HG02852 (cell line): Measurements from ENCODE around the gene KCNE3.
"Not testable (repeated sequence)": the region's sequence is repeated elsewhere in the genome, so short reads cannot be mapped to it uniquely, and the experiment has no call there.

Experiments
- ATAC-seq: cut with Tn5 transposase; IDR thresholded peaks from one replicate; pipeline ENCODE4 v1.9.1; 2021; ENCODE audit warnings: mild to moderate bottlenecking, moderate library complexity; ENCODE audit not compliant: unreplicated experiment

Gene KCNE3

DNA sequence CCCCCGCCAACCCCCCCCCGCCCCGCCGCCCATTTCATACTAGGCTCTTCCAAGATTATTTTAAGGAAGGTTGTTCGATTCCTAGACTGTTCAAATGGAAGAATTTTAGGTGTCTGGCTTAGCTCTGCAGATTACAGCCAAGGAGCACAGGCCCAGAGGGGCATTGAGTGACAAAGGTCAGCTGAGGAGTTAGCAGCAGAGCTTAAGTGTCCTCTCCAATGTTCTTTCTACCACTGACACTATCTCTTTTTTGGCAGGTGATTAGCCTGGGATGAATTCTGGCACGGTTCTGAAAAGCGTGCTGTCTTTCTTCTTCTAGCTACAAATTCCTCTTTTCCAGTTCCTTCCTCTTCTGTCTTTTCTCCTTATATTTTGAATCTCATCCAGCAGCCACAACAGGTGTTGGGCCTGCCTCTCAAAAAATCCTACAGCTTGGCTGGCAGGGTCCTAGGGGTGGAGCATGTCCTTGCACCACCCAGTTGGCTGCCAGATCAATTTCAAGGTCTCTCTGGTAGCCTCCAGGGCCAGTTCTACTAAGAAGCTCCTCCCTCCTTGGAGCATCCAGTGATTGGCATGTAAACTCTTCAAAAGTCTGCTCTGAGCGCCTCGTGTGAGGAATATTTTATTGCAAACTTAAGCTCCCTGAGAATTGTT lies 23.0 kb downstream of the KCNE3 start:
- no peak for ATAC-seq

DNA sequence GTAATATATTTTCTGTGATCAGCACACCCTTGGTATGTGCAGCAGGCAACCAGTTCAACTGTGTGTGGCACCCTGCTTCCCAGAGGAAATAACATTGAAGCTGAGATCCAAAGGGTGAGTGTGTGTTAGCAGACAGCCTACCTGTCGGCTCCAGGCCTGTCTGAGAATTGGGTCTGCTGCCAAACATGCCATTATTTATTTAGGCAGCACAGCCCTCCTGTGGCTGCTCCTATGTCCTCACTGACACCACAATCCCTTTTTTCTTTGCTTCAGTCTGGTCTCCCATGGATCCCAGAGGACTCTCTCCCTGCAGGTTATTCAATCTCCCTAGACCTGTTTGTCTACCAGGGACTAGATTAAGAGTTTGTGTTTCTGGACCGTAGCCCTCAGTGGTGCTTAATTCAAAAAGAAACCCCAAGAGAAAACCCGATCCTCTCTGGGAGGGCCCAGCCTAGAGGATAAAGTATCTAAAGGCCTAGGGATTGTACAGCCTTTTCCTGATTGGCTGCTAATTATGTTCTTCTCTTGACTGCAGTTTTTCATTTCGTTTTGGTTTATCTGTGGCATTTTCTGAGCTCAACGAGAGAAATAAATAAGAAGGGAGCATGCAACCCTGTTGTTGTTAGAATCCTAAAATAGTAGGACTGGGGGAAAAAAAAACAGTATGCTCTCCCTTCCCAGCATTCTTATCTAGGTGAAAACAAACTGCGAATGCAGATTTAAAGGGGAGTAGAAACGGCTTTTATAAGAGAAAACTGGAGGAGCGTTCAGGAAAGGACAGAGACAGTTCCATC lies 24.1 kb downstream of the KCNE3 start:
- ATAC-seq, result no peak

DNA sequence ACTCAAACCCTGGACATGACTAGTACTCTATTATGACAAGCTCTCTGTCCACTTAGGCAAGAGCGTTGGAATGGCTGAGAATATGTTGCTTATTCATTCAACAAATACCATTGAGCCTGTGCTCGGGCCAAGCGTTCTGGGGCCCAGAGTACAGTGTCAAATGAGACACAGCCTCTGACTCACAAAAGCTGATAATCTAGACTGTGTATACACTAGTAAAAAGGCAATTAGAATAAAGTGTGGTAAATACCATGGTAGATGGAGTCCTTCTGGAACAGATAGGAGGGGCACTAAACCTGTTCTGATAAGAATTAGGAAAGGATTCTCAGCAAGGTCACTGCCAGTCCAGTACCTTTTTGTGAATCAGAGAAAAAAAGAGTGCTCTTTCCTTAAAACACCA lies 24.7 kb downstream of the KCNE3 start:
- ATAC-seq, result no peak

DNA sequence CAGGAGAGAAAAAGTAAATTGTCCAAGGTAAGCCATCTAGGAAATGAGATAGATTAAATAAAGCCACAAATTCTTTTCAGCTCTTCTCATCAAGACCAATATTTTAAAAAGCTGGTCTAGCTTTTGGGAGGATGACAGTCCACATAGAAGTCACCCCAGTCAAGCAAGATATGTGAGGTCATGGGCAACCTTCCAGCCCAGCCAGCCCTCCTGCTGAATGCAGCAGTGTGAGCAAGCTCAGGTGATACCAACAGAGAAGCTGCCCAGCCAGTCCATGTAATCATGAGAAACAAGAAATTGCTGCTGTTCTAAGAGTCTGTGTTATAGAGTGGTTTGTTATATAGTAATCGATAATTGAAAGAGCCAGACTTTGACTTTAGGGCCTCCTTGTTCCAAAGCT lies 28.7 kb downstream of the KCNE3 start:
- no peak for ATAC-seq

DNA sequence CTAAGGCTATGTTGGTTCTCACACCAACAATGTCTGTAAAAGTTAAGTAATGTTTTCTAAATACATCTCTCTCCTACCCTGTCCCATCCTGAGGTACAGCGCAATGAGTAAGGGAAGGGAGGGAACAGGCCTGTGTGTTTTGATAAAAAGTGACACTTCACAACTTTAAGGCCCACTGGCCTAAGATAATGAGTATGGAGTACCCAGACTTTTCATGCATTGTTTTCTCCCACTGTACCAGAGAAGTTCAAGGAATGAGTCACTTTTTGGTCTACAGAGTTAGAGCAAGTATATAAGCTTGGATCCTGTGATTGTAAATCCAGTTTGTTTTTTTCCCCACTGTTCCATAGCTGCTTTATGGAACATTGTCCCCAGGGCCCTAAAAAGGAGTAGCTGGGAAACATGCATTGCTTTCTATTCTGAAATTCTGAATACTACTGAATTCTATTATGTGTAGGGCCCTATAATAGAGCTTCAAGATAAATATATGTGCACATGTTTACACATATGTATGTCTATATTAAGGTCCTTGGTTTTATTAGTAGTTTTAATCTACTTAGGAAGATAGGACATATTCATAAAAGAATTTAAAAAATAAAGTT lies 29.8 kb downstream of the KCNE3 start:
- no peak for ATAC-seq

DNA sequence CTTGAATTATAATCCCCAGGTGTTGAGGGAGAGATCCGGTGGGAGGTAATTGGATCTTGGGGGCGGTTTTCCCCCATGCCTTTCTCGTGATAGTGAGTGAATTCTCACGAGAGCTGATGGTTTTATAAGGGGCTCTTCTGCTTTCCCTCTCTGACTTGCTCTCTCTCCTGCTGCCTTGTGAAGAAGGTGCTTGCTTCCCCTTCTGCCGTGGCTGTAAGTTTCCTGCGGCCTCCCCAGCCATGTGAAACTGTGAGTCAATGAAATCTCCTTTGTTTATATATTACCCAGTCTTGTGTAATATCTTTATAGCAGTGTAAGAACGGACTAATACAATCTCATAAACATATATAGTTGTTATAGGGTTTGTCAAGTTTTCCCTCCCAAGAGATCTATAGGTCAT lies 32.8 kb downstream of the KCNE3 start:
- ATAC-seq, result no peak

DNA sequence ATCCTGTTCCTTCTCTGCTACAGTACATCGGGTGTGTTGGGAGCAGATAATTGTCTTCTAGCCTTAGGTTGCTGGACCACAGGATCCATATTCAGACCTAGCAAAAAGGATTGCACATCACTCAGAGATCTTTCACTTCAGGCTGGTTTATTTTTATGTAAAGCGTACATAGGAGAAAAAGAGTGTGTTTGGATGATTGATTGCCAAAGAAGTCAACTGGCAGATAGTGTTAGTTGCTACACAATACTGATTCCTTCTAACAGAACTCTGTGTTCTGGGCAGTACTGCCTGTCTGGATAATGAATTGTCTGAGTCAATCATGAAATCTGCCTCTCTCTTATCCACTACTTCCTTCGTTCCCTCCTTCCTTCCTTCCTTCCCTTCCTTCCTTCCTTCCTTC lies 38.1 kb downstream of the KCNE3 start:
- ATAC-seq, result no peak

DNA sequence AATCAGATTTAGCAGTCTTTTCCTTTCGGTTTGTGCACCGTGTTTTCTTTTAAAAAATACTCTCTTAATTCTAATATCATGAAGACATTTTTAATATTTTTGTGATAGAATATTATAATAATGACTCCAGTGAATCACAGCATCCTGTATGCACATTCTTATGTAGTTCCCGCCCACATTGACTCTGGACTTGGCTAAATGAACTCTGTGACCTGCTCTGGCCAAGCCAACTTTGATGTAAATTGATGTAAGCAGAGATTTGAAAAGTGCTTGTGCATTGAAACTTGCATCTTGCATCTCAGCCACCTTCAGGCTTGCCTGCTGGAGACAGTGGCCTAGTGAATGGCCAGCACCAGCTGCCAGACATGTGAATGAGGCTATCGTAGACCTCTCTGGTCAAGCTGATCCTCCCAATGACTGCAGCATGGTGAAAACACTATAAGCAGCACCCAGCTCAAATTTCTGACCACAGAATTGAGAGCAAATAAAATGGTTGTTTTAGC lies 39.9 kb downstream of the KCNE3 start:
- no peak for ATAC-seq

DNA sequence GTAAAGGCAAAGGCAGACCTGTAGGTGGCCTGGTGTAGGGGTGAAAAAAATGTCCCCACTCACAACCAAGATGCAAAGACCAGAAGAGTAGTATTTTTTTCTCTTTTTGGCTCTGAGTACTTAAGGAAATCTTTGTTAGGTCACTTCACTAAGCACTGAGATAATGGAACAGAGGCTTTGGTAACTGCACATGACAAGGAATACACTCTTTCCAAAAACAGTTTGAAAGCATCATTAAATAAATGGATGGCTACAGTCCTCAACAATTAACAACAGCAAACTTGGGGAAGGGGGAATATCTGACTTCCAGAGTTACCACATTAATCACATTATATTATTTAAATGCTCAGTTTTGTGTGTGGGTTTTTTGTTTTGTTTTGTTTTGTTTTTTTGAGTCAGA lies 42.2 kb downstream of the KCNE3 start:
- no peak for ATAC-seq

DNA sequence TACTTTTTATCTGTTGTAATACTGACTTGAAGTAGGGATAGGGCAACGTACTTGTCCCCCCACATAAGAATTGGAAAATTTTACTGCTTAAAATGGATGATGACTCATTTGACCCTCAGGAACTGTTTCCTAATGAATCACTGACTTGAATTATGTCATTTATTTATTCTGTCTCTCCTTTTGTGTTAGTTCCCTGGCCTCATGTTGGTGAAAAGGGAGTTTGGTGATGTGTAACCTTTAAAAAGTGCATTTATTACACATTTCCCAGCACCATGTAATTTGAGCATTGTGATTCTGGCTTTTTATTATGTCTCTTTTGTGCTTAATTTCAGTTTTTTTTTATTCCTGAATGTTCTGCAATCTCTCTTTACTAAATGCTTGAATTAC lies 48.8 kb downstream of the KCNE3 start:
- ATAC-seq, result no peak

DNA sequence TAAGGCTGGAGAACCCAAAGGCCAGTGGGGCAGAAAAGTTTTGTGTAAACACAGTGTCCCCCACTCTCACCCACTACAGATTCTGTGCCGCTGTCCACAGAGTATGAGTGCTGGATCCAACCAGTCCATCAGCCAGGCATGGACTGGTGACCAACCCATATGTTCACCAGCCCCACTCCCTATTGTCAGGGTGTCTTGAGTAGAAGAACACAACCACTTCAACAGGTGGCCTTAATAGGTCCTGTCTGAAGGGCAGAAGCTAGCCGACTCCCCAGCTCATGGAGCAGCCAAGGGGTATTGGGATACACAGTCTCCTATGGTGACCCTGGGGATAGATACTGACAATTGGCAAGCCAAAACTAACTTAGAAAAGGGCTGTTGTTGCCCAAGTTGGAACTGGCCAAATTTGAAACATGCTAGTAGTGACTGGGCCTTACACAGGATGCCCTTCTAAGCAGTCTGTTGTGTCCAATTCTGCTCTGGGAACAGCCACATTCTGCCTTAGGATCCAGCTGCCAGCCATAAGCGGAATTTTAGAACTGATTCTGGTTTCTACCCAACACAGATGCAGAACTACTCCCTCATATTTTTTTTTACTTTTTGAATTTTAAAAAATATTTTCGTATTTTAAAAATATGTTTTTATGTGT lies 49.4 kb downstream of the KCNE3 start:
- no peak for ATAC-seq

DNA sequence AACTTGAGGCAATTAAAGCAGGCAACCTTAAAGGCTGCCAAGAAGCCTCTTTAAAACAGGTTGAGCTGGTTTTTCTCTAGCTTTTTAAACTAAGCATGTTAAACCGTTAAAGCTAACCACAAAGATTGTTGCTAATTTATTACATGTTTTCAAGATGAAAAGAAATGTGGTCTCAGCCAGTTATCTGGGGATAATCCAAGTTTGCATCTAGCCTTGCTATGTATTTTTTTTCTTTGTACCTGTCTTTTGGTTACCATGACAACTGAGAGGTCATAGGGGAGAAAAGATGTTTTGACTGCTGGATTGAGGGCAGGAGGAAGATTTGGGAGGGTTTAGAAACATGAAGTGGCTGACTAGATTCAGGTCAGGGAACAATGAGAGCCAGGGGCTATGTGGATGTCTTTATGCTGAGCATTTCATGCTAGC lies 50.0 kb downstream of the KCNE3 start:
- ATAC-seq, result no peak

DNA sequence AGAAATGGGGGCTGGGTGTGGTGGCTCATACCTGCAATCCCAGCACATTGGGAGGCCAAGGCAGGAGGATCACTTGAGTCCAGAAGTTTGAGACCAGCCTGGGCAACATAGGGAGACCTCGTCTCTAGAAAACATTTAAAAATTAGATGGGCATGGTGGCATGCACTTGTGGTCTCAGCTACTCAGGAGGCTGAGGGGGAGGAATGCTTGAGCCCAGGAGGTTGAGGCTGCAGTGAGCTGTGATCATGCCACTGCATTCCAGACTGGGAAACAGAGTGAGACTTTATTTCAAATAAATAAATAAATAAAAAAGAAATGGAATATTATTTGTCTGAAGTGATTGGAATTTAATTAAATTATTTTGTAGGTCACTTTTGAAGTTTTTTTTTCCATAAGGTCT lies 50.4 kb downstream of the KCNE3 start:
- not testable (repeated sequence) for ATAC-seq

DNA sequence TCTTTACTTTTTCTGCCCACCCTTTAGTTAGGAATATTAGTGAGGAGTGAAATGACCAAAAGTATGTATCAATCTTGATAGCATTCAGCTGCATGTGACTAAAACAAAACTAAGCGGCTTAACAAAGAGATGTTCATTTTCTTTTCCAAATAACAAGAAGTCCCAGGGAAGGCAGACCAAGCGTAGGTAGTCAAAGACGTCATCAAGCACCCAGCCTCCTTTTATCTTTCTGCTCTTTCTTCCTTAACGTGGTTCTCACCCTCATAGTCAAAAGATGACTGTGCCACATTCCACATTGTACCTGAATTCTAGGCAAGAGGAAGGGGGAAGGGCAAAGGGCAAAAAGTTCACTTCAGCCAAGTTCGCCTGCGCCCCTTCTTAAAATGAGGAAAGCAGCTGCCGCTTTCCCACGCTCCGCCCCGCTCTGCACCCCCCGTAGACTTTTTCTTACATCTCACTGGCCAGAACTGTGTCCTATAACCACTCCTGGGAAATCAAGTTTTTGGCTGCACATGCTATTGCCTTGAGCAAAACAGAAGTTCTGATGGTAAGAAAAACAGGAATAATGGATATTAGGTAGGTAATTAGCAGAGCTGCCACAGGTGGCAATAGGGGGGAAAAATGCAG lies 54.5 kb downstream of the KCNE3 start:
- no peak for ATAC-seq

DNA sequence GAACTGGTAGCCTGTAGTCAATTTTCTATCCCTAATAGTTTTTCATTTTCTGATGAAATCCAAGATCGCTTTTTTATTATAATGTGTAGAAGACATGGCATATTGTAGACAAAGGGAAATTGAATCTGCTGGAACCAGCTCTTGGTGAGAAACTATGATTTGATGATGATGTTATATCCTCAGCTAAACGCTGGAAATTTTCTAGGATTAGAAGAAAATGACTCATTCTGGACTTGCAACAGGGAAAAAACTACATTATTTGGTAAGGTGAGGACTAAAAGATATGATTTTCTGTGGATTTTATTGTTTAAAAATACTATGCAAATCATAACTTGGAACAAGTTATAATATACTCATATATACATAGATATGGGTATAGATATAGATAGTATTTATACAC lies 55.0 kb downstream of the KCNE3 start:
- ATAC-seq, result no peak

DNA sequence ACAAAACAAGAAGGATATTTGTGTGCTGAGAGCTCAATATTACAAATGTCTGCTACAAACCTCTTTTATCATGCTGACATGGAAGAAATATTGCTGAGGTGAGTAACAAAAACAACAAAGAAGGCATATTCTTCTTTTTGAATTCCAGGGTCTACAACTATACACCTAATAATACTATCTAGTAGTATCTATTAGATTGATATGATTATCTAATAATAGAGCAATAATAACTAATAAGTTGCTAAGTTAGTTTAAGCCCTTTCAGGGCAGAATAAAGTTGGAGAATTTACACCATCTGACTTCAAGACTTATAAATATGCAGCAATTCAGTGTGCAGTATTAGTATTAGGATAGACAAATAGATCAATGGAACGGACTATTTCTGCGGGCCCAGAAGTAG lies 57.7 kb downstream of the KCNE3 start:
- no peak for ATAC-seq
